ENCODE data around the gene PTPRK. TPM values are rescaled to one million over a fixed set of nuclear protein-coding genes. Genes with fewer than 3 reads are reported as not detected.

PTPRK gene
- total and polyA plus RNA-seq, 2 donors (not counting 1 experiment from before 2014, with no cell fraction given), result 16.2 to 18.7 TPM

DNA sequence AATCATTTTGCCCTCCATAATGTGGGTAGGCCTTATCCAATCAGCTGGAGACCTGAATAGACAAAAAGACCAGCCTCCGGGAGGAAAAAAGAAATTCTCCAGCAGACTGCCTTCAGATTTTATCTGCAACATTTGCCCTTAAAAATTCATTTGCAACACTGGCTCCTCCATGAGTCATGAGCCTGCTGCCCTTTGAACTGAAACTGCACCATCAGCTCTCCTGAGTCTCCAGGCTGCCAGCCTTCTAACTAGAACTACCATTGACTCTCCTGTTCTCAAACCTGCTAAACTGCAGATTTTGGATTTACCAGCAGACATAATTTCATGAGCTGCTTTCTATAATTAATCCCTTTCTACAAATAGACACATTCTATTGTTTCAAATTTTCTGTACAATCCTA lies 395.7 kb downstream of the PTPRK start:
- Mint-ChIP-seq H3K27ac (no peak overlapping the region), H3K4me3 (no peak overlapping the region)
- POLR2A ChIA-PET, result no interaction called here

DNA sequence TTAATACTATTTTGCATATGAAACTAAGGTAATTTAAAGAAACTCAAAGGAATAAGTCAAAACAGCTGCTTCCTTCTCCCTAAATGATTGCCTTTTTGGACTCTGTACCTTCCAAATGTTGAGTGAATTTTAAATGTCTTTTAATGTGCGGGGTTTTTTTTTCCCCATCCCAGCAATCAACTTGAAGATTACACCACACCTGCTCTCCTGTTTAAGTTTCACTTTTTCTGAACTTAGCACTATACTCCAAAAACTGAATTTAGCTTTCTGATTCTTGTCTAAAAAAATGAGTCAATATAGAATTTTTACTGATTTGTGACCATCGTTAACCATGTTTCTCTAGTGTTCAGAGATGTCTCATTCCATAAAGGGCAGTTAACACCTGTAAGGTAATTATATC lies 398.8 kb downstream of the PTPRK start:
- ATAC-seq (ENCODE audit: low read depth) (no peak), DNase-seq (no peak)
- ChIA-PET POLR2A (interaction anchor here (0.6 kb wide), 1 partner anchor 15 kb away, joined by 5 read pairs; no protein-coding TSS in a partner anchor), CTCF (no interaction called here)
- Histone ChIP-seq H4K20me1 (ENCODE audit: control insufficient read depth, insufficient read depth, low read length, poor library complexity, severe bottlenecking) (no peaks in the 10 kb centered on the region), H2AFZ (ENCODE audit: insufficient read depth, low read depth, low read length, poor library complexity, severe bottlenecking) (no peak overlapping the region), H3K79me2 (ENCODE audit: control insufficient read depth, insufficient read depth, low read length) (no peaks in the 10 kb centered on the region), H3K36me3 (replicated peaks in 1 of 2; ENCODE audit: control extremely low read depth in 1 of 2, control insufficient read depth in 1 of 2, extremely low read depth in 1 of 2, insufficient read depth in 2 of 2, low read length in 1 of 2) (no peaks in the 10 kb centered on the region), H3K9me3 (ENCODE audit: control extremely low read depth in 1 of 3, control insufficient read depth in 2 of 3, insufficient read depth in 1 of 3, low read length in 2 of 3) (no peaks in the 10 kb centered on the region), H3K27ac (ENCODE audit: low read length in 2 of 2) (no peak overlapping the region), H3K4me1 (ENCODE audit: control insufficient read depth in 2 of 2, insufficient read depth in 2 of 2, low read length in 2 of 2) (no peaks in the 10 kb centered on the region), H3K4me2 (replicated peaks; ENCODE audit: low read depth, low read length, poor library complexity, severe bottlenecking) (no peak overlapping the region), H3K9ac (ENCODE audit: low read length) (no peak overlapping the region), H3K27me3 (replicated peaks in 1 of 4; ENCODE audit: control extremely low read depth in 1 of 4, control insufficient read depth in 3 of 4, insufficient read depth in 4 of 4, low read length in 3 of 4) (no peaks in the 10 kb centered on the region), H3K4me3 (ENCODE audit: control extremely low read depth in 1 of 5, extremely low read depth in 1 of 5, insufficient read depth in 1 of 5, low read depth in 2 of 5, low read length in 4 of 5) (no peak overlapping the region)
- H3K4me3 Mint-ChIP-seq, result no peak overlapping the region
- no peaks in the 10 kb centered on the region for H3K27me3 Mint-ChIP-seq
- intact Hi-C loops (cut with micrococcal nuclease), result no loop called here
- H3K27ac Mint-ChIP-seq, result no peak overlapping the region
- no peaks in the 10 kb centered on the region for H3K9me3 Mint-ChIP-seq (ENCODE audit: insufficient read depth)
- H3K4me1 Mint-ChIP-seq, result no peaks in the 10 kb centered on the region
- no CpG with 5 or more reads among the region's 2 CpGs for WGBS (ENCODE audit: insufficient coverage)
- TF ChIP-seq, protein P1, sequence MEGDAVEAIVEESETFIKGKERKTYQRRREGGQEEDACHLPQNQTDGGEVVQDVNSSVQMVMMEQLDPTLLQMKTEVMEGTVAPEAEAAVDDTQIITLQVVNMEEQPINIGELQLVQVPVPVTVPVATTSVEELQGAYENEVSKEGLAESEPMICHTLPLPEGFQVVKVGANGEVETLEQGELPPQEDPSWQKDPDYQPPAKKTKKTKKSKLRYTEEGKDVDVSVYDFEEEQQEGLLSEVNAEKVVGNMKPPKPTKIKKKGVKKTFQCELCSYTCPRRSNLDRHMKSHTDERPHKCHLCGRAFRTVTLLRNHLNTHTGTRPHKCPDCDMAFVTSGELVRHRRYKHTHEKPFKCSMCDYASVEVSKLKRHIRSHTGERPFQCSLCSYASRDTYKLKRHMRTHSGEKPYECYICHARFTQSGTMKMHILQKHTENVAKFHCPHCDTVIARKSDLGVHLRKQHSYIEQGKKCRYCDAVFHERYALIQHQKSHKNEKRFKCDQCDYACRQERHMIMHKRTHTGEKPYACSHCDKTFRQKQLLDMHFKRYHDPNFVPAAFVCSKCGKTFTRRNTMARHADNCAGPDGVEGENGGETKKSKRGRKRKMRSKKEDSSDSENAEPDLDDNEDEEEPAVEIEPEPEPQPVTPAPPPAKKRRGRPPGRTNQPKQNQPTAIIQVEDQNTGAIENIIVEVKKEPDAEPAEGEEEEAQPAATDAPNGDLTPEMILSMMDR (IDR thresholded peaks at IDR 0.05), result no peak
- TF ChIP-seq EZH2 (IDR thresholded peaks at IDR 0.05; ENCODE audit: borderline replicate concordance, insufficient read depth, low read depth, low read length, poor library complexity, severe bottlenecking), result no peak

More for the DNA sequence above, 395.7 kb downstream of the PTPRK start:
- Histone ChIP-seq H3K4me2 (replicated peaks; ENCODE audit: low read depth, low read length, poor library complexity, severe bottlenecking) (no peak overlapping the region), H3K79me2 (ENCODE audit: control insufficient read depth, insufficient read depth, low read length) (no peaks in the 10 kb centered on the region), H3K27ac (ENCODE audit: low read length in 2 of 2) (no peak overlapping the region), H3K27me3 (replicated peaks in 1 of 4; ENCODE audit: control extremely low read depth in 1 of 4, control insufficient read depth in 3 of 4, insufficient read depth in 4 of 4, low read length in 3 of 4) (no peaks in the 10 kb centered on the region), H3K9me3 (ENCODE audit: control extremely low read depth in 1 of 3, control insufficient read depth in 2 of 3, insufficient read depth in 1 of 3, low read length in 2 of 3) (no peaks in the 10 kb centered on the region), H2AFZ (ENCODE audit: insufficient read depth, low read depth, low read length, poor library complexity, severe bottlenecking) (no peak overlapping the region), H4K20me1 (ENCODE audit: control insufficient read depth, insufficient read depth, low read length, poor library complexity, severe bottlenecking) (no peaks in the 10 kb centered on the region), H3K9ac (ENCODE audit: low read length) (no peak overlapping the region), H3K4me3 (ENCODE audit: control extremely low read depth in 1 of 5, extremely low read depth in 1 of 5, insufficient read depth in 1 of 5, low read depth in 2 of 5, low read length in 4 of 5) (no peak overlapping the region), H3K4me1 (ENCODE audit: control insufficient read depth in 2 of 2, insufficient read depth in 2 of 2, low read length in 2 of 2) (no peaks in the 10 kb centered on the region), H3K36me3 (replicated peaks in 1 of 2; ENCODE audit: control extremely low read depth in 1 of 2, control insufficient read depth in 1 of 2, extremely low read depth in 1 of 2, insufficient read depth in 2 of 2, low read length in 1 of 2) (peaks cover 0 to 1% of the 10 kb centered on the region in 2 experiments)
- TF ChIP-seq, protein P1 (IDR thresholded peaks at IDR 0.05), result no peak
- TF ChIP-seq EZH2 (IDR thresholded peaks at IDR 0.05; ENCODE audit: borderline replicate concordance, insufficient read depth, low read depth, low read length, poor library complexity, severe bottlenecking), result no peak
- Mint-ChIP-seq H3K4me1 (no peaks in the 10 kb centered on the region), H3K9me3 (ENCODE audit: insufficient read depth) (no peaks in the 10 kb centered on the region), H3K27me3 (no peaks in the 10 kb centered on the region)
- ATAC-seq (ENCODE audit: low read depth), result no peak
- 100% methylated on average over 1 of the region's 1 CpG for WGBS (ENCODE audit: insufficient coverage)
- DNase-seq, result no peak
- CTCF ChIA-PET, result no interaction called here
- intact Hi-C loops (cut with micrococcal nuclease), result no loop called here
